Tibial artery (tissue), 4 donors: ENCODE results near the gene CELA2B.
"Not testable (repeated sequence)": the region's sequence is repeated elsewhere in the genome, so short reads cannot be mapped to it uniquely, and the experiment has no call there.

Experiments
- DNase-seq, 2 donors: peaks; one replicate each; pipeline ENCODE4 v3.0.0-alpha.2; 2019
- H3K27ac ChIP-seq, 2 donors: fragments of 200-600 bp; sonication (generic) in 1 of 2; 1 replicate in 1 of 2; 2 replicates in 1 of 2; pipeline ENCODE4 v1.5.1; 2018 to 2019; ENCODE audit warnings: mild to moderate bottlenecking in 1 of 2
- H3K27me3 ChIP-seq, 2 donors: fragments of 200-600 bp; sonication (generic) in 1 of 2; one replicate each; pipeline versions ENCODE4 v1.5.1 to v1.6.0; 2016 to 2019
- H3K36me3 ChIP-seq, 3 donors: fragments of 200-600 bp; sonication (generic) in 2 of 3; one replicate each; pipeline ENCODE4 v1.5.1; 2016 to 2019; ENCODE audit warnings: mild to moderate bottlenecking in 2 of 3
- H3K4me1 ChIP-seq, 4 donors: fragments of 200-600 bp; sonication (generic) in 2 of 4; 1 replicate in 3 of 4; 2 replicates in 1 of 4; pipeline ENCODE4 v1.5.1; 2016 to 2019
- H3K4me3 ChIP-seq, 2 donors: fragments of 200-600 bp; sonication (generic) in 1 of 2; 1 replicate in 1 of 2; 2 replicates in 1 of 2; pipeline ENCODE4 v1.5.1; 2018 to 2019; ENCODE audit warnings: mild to moderate bottlenecking in 2 of 2
- H3K9me3 ChIP-seq, 3 donors: fragments of 200-600 bp; sonication (generic) in 1 of 3; one replicate each; pipeline ENCODE4 v1.5.1; 2016 to 2019
- intact Hi-C: fragments of 100-400 bp; cut with DNase I; formaldehyde crosslinking; loops from one replicate; pipeline ENCODE4 v1.15.0; 2023; ENCODE audit warnings: low total_unique reads
- TF ChIP-seq, protein P1 (sequence below), 2 experiments: fragments of 200-600 bp in 1 of 2; fragments of 450-650 bp in 1 of 2; IDR thresholded peaks; one replicate each; pipeline ENCODE4 v1.5.1; 2017 to 2019; ENCODE audit warnings: antibody characterized with exemption in 2 of 2, mild to moderate bottlenecking in 1 of 2, moderate library complexity in 1 of 2

Gene CELA2B

GRCh38 chr1:15454256-15454655 lies 21.6 kb upstream of the CELA2B start:
- peaks cover 0 to 4% of the 10 kb centered on the region in 2 donors for H3K27me3 ChIP-seq
- no peaks in the 10 kb centered on the region for H3K4me1 ChIP-seq
- H3K36me3 ChIP-seq = no peaks in the 10 kb centered on the region
- H3K4me3 ChIP-seq = no peak overlapping the region
- intact Hi-C loops = no loop called here
- TF ChIP-seq, protein P1, sequence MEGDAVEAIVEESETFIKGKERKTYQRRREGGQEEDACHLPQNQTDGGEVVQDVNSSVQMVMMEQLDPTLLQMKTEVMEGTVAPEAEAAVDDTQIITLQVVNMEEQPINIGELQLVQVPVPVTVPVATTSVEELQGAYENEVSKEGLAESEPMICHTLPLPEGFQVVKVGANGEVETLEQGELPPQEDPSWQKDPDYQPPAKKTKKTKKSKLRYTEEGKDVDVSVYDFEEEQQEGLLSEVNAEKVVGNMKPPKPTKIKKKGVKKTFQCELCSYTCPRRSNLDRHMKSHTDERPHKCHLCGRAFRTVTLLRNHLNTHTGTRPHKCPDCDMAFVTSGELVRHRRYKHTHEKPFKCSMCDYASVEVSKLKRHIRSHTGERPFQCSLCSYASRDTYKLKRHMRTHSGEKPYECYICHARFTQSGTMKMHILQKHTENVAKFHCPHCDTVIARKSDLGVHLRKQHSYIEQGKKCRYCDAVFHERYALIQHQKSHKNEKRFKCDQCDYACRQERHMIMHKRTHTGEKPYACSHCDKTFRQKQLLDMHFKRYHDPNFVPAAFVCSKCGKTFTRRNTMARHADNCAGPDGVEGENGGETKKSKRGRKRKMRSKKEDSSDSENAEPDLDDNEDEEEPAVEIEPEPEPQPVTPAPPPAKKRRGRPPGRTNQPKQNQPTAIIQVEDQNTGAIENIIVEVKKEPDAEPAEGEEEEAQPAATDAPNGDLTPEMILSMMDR (IDR thresholded peaks at IDR 0.05) = no peak
- H3K27ac ChIP-seq = no peak overlapping the region
- DNase-seq = no peak
- no peaks in the 10 kb centered on the region for H3K9me3 ChIP-seq

DNA sequence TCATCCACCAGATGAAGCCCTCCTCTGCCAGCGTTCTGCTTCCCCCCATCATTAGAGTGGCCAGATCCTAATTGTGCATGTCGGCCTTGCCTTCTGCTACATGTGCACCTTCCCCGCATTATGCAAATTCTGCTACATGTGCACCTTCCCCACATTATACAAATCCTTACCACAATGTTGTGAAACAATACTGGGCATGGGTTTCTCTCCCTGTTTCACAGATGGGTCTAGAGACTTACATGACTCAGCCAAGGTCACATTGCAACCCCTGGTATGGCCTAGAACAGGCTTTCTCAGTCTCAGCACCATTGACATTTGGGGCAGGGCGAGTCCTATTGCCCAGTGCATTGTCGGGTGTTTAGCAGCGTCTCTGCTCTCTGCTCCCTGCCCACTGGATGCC lies 20.4 kb upstream of the CELA2B start:
- Histone ChIP-seq H3K4me3 (no peak overlapping the region), H3K9me3 (no peaks in the 10 kb centered on the region), H3K36me3 (no peaks in the 10 kb centered on the region), H3K27me3 (peaks cover 0 to 4% of the 10 kb centered on the region in 2 donors), H3K27ac (no peak overlapping the region), H3K4me1 (no peaks in the 10 kb centered on the region)
- TF ChIP-seq, protein P1 (IDR thresholded peaks at IDR 0.05) = no peak
- intact Hi-C loops = no loop called here
- DNase-seq = no peak

GRCh38 chr1:15456313-15456954 lies 19.5 kb upstream of the CELA2B start, which contains the start of gene CELA2A:
Gene CELA2A, plus strand, starts transcription at chr1:15456732. Its CDS starts 22 bp downstream, at chr1:15456754.
- DNase-seq = no peak
- intact Hi-C loops = no loop called here
- TF ChIP-seq, protein P1 (IDR thresholded peaks at IDR 0.05) = no peak
- H3K36me3 ChIP-seq = no peaks in the 10 kb centered on the region
- H3K9me3 ChIP-seq = no peaks in the 10 kb centered on the region
- peaks cover 0 to under 1% of the 10 kb centered on the region in 2 donors for H3K27me3 ChIP-seq
- H3K27ac ChIP-seq = no peak within 1 kb of the TSS
- H3K4me1 ChIP-seq = no peaks in the 10 kb centered on the region
- no peak within 1 kb of the TSS for H3K4me3 ChIP-seq

GRCh38 chr1:15457585-15457984 lies 18.3 kb upstream of the CELA2B start:
- TF ChIP-seq, protein P1 (IDR thresholded peaks at IDR 0.05) = no peak
- Histone ChIP-seq H3K36me3 (no peaks in the 10 kb centered on the region), H3K27ac (no peak overlapping the region), H3K4me1 (no peaks in the 10 kb centered on the region), H3K27me3 (no peaks in the 10 kb centered on the region), H3K4me3 (no peak overlapping the region), H3K9me3 (no peaks in the 10 kb centered on the region)
- no peak for DNase-seq
- intact Hi-C loops = no loop called here

- H3K27ac ChIP-seq, H3K9me3 ChIP-seq, H3K4me1 ChIP-seq, DNase-seq, H3K4me3 ChIP-seq, intact Hi-C loops, H3K27me3 ChIP-seq, H3K36me3 ChIP-seq: not testable (repeated sequence)
Measured at GRCh38 chr1:15458388-15458787, 17.5 kb upstream of the CELA2B start.

DNA sequence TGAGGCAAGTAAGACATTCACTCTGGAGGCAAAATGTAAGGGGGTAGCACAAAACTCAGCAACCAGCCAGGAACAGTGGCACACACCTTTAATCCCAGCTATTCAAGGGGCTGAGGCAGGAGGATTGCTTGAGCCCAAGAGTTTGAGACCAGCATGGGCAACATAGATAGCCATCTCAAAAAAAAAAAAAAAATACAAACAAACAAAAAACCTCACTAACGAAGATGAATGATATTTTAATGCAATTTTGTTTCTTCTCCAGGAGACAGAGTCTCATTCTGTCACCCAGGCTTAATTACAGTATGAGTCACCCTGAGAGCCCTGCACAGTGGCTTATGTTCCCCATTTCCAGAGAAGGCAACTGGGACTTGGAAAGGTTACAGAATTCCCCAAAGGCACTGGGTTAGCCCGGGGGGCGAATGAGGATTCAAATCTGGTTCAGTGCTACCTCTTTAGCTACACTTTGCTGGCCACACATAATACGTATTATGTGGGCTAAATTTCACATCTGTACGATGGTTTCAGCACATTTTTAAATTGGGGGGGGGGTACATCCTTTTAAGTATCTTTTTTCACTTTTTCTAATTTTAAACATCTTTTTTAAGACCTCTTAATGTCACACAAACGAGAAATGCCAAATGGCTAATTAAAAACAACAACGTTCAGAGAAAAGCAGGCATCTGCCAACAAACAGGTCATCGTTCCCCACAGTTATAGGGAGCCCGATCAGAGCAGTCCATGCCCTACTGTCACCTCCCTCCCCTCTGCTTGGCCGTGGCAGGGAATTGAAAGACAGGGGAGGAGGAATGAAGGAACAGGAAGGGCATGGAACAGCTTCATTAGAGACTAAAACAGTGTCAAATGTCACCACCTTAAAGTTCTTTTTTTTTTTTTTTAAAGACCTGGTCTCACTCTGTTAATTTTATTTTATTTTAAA lies 15.9 kb upstream of the CELA2B start:
- TF ChIP-seq, protein P1 (IDR thresholded peaks at IDR 0.05) = no peak
- intact Hi-C loops = no loop called here
- DNase-seq = no peak
- Histone ChIP-seq H3K4me3 (no peak overlapping the region), H3K4me1 (no peaks in the 10 kb centered on the region), H3K9me3 (no peaks in the 10 kb centered on the region), H3K27ac (no peak overlapping the region), H3K27me3 (no peaks in the 10 kb centered on the region), H3K36me3 (no peaks in the 10 kb centered on the region)
